ENCODE results near the gene REEP1.
"Not testable (repeated sequence)": the region's sequence is repeated elsewhere in the genome, so short reads cannot be mapped to it uniquely, and the experiment has no call there.

The REEP1 gene

DNA sequence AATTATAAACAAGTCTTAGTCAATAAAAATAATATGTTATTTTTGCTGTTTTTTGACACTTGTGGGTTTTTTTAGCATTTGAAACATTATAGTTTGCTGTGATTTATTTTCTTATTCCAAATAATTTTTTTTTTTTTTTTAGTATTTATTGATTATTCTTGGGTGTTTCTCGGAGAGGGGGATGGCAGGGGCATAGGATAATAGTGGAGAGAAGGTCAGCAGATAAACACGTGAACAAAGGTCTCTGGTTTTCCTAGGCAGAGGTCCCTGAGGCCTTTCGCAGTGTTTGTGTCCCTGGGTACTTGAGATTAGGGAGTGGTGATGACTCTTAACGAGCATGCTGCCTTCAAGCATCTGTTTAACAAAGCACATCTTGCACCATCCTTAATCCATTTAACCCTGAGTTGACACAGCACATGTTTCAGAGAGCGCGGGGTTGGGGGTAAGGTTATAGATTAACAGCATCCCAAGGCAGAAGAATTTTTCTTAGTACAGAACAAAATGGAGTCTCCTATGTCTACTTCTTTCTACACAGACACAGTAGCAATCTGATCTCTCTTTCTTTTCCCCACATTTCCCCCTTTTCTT is 8.5 kb upstream of the REEP1 start:
- not testable (repeated sequence) for DNase-seq

GRCh38 chr2:86344404-86344803 is 7.0 kb upstream of the REEP1 start:
- DNase-seq: no peak

- DNase-seq: no peak
These were observed 5.1 kb upstream of the REEP1 start for GRCh38 chr2:86342488-86342887.

DNA sequence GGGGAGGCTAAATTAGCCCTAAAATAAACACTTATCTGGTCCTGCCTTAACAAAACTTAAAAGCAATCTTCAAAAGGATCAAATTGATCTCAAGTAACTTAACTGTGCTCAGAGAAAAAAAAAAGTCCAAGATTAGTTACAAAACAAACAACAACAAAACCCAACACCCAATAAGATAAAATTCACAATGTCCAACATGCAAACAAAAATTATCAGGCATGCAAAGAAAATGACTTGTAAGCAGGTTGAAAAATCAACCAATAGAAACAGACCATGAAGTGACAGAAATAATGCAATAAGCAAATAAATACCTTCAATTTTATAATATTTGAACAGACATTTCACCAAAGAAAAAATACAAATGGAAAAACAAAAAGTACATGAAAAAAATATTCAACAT is 4.0 kb upstream of the REEP1 start:
- DNase-seq: no peak

- no peak for DNase-seq
These were observed 1.4 kb upstream of the REEP1 start for GRCh38 chr2:86338778-86339295.

DNA sequence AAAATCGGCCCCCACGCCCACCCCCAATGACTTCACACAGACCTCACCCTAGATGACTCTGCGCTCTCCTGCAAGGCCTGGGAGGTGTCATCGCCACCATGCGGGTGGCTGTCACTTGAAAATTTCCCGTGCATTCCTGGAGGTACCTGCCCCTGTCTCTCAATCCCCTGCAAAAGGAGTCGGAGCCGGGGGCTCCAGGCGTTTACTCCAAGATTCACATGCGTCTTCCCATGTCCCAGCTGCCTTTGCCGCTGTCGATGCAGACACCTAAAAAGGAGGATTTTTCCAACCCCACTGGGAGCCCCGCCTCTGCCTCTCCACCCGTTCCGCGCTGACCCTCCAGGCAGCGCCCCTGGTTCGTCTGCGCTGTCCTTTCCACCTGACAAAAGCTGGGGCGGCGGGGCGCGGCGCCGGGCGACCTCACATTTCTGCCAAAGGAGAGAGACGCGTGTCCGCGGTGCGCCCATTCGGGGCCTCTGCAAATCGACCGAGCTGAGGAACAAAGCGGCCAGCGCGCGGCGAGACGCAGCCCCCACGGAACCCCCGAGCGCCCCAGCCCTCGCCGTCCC is 667 bp downstream of the REEP1 start:
- no peak for DNase-seq

GRCh38 chr2:86335865-86336674 is 1.4 kb downstream of the REEP1 start:
- DNase-seq: no peak

DNA sequence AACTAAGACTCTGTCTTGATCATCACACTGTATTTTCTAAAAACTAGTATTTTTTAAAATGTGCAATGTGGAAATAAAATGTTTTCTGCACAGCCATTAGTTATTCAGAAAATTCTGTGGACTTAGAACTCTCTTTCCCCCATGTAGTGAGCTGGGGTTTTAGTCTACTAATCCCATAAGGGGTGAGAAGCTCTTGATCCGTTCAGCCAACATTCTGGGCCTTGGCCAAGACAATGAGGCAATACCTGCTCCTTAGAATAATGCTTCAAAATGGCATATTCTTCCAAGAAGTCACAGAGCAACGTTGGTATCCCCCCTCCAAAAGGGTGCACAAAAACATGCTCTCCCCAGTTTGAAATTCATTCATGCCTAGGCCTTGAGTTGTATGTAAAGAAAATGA is 4.0 kb downstream of the REEP1 start:
- no peak for DNase-seq

DNA sequence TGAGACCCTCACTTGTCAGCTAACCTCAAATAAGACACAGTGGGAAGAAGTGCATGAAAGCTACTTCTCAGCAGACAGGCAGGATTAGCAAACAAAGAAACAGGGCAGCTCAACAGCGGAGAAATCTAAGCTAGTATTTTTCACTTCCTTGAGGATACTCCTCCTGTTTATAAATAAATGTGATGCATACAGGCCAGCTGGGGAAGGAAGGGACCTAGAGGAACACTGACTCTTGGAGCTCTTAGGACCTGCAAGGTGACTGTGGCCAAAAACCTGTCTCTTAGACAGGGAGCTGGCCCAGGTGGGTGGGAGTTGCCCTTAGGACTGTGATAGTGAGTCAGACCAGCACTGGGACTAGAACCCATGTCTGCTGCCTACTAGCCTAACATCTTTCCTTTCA is 4.8 kb downstream of the REEP1 start:
- DNase-seq: no peak

DNA sequence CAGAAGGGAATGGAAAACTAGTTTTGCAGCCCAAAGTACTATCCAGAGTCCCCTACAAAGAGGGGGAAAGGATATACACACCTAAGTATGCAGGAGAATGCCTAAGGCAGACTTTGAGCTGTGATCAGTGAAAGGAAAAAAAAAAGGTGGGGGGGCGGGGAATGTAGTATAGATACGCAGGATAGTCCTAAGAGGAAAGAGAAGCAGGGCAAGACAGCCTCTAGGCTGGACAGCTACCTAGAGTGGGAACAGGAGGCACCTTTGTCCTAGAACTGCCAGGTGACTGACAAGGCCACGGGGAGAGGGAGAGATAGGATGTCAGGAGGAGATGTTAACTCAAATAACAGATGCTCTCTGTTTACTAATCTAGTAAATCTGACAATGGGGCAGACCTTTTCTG is 6.0 kb downstream of the REEP1 start:
- DNase-seq: no peak

GRCh38 chr2:86330001-86330400 is 7.4 kb downstream of the REEP1 start:
- DNase-seq: no peak

- DNase-seq: no peak
These were observed 14.0 kb downstream of the REEP1 start for GRCh38 chr2:86323273-86324021.

DNA sequence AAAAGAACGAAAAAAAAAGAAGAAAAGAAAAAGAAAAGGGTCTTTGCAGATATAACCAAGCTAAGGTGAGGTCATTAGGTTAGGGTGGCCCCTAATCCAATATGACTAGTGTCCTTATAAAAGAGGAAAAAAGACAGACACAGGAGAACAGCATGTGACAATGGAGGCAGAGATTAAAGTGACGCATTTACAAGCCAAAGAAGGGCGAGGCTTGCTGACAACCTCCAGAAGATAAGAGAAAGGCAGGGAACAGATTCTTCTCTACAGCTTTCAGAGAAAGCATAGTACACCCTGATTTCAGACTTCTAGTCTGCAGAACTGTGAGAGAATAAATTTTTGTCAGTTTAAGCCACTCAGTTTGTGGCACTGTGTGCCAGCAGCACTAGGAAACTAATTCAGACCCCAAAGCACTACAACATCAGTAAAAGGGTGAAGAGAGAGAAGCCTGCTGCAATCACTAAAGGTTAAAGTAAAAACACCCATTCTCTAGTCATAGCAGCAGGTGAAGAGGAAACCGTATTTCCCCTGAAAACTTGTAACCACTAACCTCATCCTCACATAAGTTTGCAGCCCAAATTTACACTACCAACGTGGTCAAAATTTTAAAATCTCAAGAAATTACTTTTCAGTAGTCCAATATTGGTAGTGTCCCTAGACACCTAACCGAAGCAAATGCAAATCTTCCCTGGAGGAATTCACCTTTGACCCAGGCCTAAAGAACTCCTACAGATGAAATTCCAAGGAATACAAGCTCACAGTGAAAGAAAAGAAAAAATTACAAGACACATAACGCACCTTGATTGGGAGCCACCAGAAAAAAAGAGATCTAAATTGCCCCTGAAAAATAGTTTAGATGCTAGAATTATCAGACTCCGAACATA is 17.5 kb downstream of the REEP1 start:
- no peak for DNase-seq

GRCh38 chr2:86315084-86315483 is 22.3 kb downstream of the REEP1 start:
- no peak for DNase-seq

GRCh38 chr2:86314125-86314524 is 23.3 kb downstream of the REEP1 start:
- no peak for DNase-seq

GRCh38 chr2:86313341-86313740 is 24.1 kb downstream of the REEP1 start:
- no peak for DNase-seq

GRCh38 chr2:86311879-86312278 is 25.5 kb downstream of the REEP1 start:
- DNase-seq: no peak

DNA sequence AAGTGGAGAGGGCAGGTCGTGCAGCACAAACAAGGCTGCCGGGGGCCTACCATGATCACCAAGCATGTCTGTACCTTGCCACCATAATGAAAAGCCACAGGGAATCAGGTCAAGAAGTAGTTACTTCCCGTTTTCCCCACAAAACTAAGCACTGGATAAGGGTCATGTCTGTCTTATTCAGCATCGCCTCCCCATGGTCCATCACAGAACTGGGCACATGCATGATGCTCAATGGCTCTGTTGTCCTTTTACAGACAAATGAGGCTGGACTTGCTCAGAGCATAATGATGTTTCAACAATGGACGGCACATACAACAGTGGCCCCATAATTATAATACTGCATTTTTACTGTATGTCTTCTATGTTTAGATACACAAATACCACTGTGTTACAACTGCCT is 27.5 kb downstream of the REEP1 start:
- DNase-seq: no peak

DNA sequence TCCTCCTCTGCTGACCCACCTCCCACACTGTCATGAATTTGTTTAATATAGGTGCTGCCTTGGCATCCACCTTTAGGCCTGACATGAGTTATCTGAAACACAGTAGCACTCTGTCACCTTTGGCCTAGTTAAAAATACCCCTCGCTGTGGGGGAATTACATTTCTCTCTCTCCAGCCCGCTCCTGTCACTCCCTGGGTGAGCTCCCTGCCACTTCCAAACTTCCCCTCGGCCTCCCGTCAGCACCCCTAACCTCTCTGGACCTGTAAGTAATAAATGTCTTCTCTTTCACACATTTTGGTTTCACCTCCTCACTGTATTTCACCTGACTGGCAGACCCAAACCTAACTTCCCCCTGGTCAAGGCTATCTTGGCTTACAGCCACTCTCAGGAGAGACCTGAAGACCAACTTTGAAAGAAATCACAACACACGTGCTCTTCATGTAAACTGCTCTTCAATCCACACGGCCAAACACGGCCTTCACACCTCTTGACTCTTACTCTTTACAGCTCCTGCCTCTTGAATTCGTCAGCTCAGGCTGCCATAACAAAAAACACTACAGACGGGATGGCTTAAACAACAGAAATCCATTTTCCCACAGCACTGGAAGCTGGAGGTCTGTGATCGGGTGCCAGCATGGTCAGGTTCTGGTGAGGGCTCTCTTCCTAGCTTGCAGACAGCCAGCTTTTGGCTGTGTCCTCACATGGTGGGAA is 28.3 kb downstream of the REEP1 start:
- no peak for DNase-seq

DNA sequence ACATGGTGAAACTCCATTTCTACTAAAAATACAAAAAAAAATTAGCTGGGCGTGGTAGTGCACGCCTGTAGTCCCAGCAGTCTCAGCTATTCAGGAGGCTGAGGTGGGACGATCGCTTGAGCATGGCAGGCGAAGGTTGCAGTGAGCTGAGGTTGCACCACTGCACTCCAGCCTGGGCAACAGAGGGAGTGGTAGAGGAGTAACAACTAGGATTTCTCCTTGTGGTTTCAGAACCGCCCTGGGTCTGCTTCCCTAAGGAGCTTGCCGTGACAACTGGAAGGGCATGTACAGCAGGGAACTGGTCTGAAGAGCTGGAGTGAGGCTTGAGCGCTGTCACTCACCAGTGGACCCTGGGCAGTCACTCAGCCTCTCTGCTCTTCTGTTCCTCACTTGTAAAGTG is 29.1 kb downstream of the REEP1 start:
- no peak for DNase-seq

DNA sequence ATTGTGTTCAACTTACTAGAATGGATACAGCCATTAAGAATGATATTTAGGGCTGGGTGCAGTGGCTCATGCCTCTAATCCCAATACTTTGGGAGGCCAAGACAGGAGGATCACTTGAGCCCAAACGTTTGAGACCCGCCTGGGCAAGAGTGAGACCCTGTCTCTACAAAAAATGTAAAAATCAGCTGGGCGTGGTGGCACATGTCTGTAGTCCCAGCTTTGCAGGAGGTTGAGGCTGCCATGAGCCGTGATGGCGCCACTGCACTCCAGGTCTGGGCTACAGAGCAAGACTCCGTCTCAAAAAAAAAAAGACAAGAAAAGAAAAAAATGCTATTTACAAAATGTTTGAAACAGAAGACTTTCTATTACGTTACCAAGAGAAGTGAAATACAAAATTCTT is 30.0 kb downstream of the REEP1 start:
- no peak for DNase-seq

DNA sequence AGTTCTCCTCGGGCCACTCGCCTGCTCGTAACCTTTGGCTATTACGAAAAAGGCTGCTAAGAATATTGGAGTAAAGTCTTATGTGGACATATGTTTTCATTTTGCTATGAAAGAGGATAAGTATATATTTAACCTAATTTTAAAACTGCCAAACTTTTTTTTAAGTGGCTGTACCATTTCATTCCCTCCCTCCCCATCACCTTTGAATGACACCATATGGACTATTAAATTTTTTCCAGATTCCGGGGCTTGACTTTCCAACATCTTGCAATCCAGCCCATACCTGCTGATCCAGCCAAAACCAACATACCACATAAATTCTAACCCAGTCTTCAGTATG is 31.5 kb downstream of the REEP1 start:
- no peak for DNase-seq

All from activated CD8-positive, alpha-beta memory T cell treated with anti-CD3 and anti-CD28 coated beads, Interleukin-2, amount 50 U/mL, for 4 hours (primary cell).